Endothelial cell of umbilical vein (primary cell): ENCODE measurements around the gene HYAL3.

Source experiments
- EZH2 ChIP-seq: IDR thresholded peaks from 2 replicates; pipeline ENCODE4 v1.6.1; 2012; ENCODE audit warnings: borderline replicate concordance, low read depth, mild to moderate bottlenecking, moderate library complexity, low read length, inconsistent platforms; ENCODE audit not compliant: severe bottlenecking
- TF ChIP-seq, protein P1 (sequence below), 2 donors: IDR thresholded peaks; 1 replicate in 1 of 2; 2 replicates in 1 of 2; pipeline ENCODE4 v1.5.1; 2011; ENCODE audit warnings: low read length in 2 of 2, mild to moderate bottlenecking in 2 of 2, moderate library complexity in 2 of 2, control low read depth in 1 of 2, inconsistent platforms in 1 of 2, low read depth in 1 of 2; ENCODE audit not compliant: insufficient read depth in 1 of 2; ENCODE audit errors: extremely low read depth in 1 of 2

DNA sequence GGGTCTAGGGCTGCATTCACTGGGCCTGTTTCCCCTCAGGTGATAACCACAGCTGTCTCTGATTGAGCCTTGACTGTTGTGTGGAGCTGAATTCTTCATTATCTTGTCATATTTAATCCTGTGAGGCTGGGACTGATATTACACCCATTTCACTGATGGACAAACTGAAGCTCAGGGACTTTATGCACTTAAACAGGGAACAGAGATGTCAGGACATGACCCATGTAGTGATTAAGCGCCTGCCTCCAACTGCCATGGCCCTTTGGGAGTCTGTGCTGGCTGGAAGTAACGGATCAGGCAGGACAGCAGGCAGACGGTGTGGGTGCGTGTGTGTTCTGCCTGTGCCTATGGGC, 55.7 kb downstream of the HYAL3 start:
- TF ChIP-seq, protein P1, sequence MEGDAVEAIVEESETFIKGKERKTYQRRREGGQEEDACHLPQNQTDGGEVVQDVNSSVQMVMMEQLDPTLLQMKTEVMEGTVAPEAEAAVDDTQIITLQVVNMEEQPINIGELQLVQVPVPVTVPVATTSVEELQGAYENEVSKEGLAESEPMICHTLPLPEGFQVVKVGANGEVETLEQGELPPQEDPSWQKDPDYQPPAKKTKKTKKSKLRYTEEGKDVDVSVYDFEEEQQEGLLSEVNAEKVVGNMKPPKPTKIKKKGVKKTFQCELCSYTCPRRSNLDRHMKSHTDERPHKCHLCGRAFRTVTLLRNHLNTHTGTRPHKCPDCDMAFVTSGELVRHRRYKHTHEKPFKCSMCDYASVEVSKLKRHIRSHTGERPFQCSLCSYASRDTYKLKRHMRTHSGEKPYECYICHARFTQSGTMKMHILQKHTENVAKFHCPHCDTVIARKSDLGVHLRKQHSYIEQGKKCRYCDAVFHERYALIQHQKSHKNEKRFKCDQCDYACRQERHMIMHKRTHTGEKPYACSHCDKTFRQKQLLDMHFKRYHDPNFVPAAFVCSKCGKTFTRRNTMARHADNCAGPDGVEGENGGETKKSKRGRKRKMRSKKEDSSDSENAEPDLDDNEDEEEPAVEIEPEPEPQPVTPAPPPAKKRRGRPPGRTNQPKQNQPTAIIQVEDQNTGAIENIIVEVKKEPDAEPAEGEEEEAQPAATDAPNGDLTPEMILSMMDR (IDR thresholded peaks at IDR 0.05; ENCODE audit: extremely low read depth in 1 of 2, insufficient read depth in 1 of 2, low read depth in 1 of 2, low read length in 2 of 2), result no peak
- TF ChIP-seq EZH2, result no peak
